Esophagus (tissue), 2 donors: ENCODE results near the gene PDGFC. TPM values are rescaled to one million over a fixed set of nuclear protein-coding genes. Genes with fewer than 3 reads are reported as not detected.

Experiments
- H3K27ac ChIP-seq, 2 donors: one replicate each; pipeline ENCODE4 v1.5.1; 2013; ENCODE audit warnings: low read depth in 2 of 2, mild to moderate bottlenecking in 2 of 2, inconsistent platforms in 1 of 2, low read length in 1 of 2, moderate library complexity in 1 of 2
- H3K27me3 ChIP-seq, 2 donors: one replicate each; pipeline ENCODE4 v1.6.1; 2013; ENCODE audit warnings: low read length in 2 of 2, control low read depth in 1 of 2, mild to moderate bottlenecking in 1 of 2; ENCODE audit not compliant: insufficient read depth in 2 of 2, control insufficient read depth in 1 of 2
- H3K36me3 ChIP-seq, 2 donors: one replicate each; pipeline ENCODE4 v1.6.1; 2013; ENCODE audit warnings: low read length in 1 of 2; ENCODE audit not compliant: control insufficient read depth in 2 of 2, insufficient read depth in 2 of 2
- H3K4me1 ChIP-seq, 2 donors: one replicate each; pipeline ENCODE4 v1.6.1; 2013; ENCODE audit warnings: low read length in 1 of 2; ENCODE audit not compliant: control insufficient read depth in 2 of 2, insufficient read depth in 2 of 2
- H3K4me3 ChIP-seq, 2 donors: one replicate each; pipeline ENCODE4 v1.5.1; 2013; ENCODE audit warnings: low read length in 2 of 2, mild to moderate bottlenecking in 2 of 2, low read depth in 1 of 2, moderate library complexity in 1 of 2
- H3K9me3 ChIP-seq, 2 donors: one replicate each; pipeline ENCODE4 v1.6.1; 2013; ENCODE audit warnings: mild to moderate bottlenecking in 2 of 2, low read depth in 1 of 2, low read length in 1 of 2, moderate library complexity in 1 of 2; ENCODE audit not compliant: control insufficient read depth in 2 of 2, insufficient read depth in 1 of 2
- WGBS, 2 donors: extraction: QIAGEN DNeasy Blood & Tissue Kit; methylation state at CpG; one replicate each; pipeline ENCODE4 v1.1.7; 2013; 5-methylcytosine and 5-hydroxymethylcytosine counted together
- polyA plus RNA-seq, 2 donors: library from polyadenylated mRNA; stranded (reverse); fragments of 200-250 nt; gene quantifications; one replicate each; pipeline ENCODE4 v1.2.3, GENCODE V29; 2013
- donor health status: healthy with polysubstance abuse.
- donor health status: Bipolar disorder and iron deficiency.

Gene PDGFC
- polyA plus RNA-seq, 2 donors, result 0.98 to 2.4 TPM

- no peak overlapping the region for H3K27ac ChIP-seq
Observed at GRCh38 chr4:156775813-156776212, 195.8 kb downstream of the PDGFC start.

GRCh38 chr4:156774422-156774821, 197.2 kb downstream of the PDGFC start:
- Histone ChIP-seq H3K27me3 (no peaks in the 10 kb centered on the region), H3K27ac (no peak overlapping the region), H3K9me3 (no peaks in the 10 kb centered on the region), H3K4me3 (no peak overlapping the region), H3K4me1 (no peaks in the 10 kb centered on the region), H3K36me3 (no peaks in the 10 kb centered on the region)
- WGBS, 2 donors, result 36 to 50% methylated on average over 4 of the region's 4 CpGs

More at GRCh38 chr4:156775813-156776212, 195.8 kb downstream of the PDGFC start:
- H3K9me3 ChIP-seq, result no peaks in the 10 kb centered on the region
- H3K4me3 ChIP-seq, result no peak overlapping the region
- no peaks in the 10 kb centered on the region for H3K4me1 ChIP-seq
- WGBS, 2 donors, result 56 to 65% methylated on average over 1 of the region's 1 CpG
- H3K27me3 ChIP-seq, result no peaks in the 10 kb centered on the region
- H3K36me3 ChIP-seq, result no peaks in the 10 kb centered on the region

- Histone ChIP-seq H3K36me3 (no peaks in the 10 kb centered on the region), H3K4me1 (no peaks in the 10 kb centered on the region), H3K9me3 (no peaks in the 10 kb centered on the region), H3K27ac (no peak overlapping the region), H3K27me3 (no peaks in the 10 kb centered on the region), H3K4me3 (no peak overlapping the region)
- 72 to 78% methylated on average over 4 of the region's 4 CpGs for WGBS, 2 donors
Observed at GRCh38 chr4:156773648-156774357, 197.8 kb downstream of the PDGFC start.

- Histone ChIP-seq H3K36me3 (no peaks in the 10 kb centered on the region), H3K27ac (peak overlapping the region; percentile 22 to 53), H3K4me3 (no peak overlapping the region), H3K4me1 (no peaks in the 10 kb centered on the region), H3K27me3 (no peaks in the 10 kb centered on the region), H3K9me3 (no peaks in the 10 kb centered on the region)
- 12 to 39% methylated on average over 6 of the region's 6 CpGs for WGBS, 2 donors
Observed at GRCh38 chr4:156771171-156771837, 200.3 kb downstream of the PDGFC start.

GRCh38 chr4:156770140-156770539, 201.5 kb downstream of the PDGFC start:
- Histone ChIP-seq H3K4me3 (no peak overlapping the region), H3K4me1 (no peaks in the 10 kb centered on the region), H3K27ac (no peak overlapping the region), H3K36me3 (no peaks in the 10 kb centered on the region), H3K9me3 (no peaks in the 10 kb centered on the region), H3K27me3 (no peaks in the 10 kb centered on the region)
- WGBS, 2 donors, result 41 to 62% methylated on average over 2 of the region's 2 CpGs

- no peaks in the 10 kb centered on the region for H3K36me3 ChIP-seq
- WGBS, 2 donors, result 75% methylated on average over 5 of the region's 5 CpGs
- no peak overlapping the region for H3K4me3 ChIP-seq
- H3K9me3 ChIP-seq, result no peaks in the 10 kb centered on the region
- no peaks in the 10 kb centered on the region for H3K27me3 ChIP-seq
- H3K27ac ChIP-seq, result no peak overlapping the region
- H3K4me1 ChIP-seq, result no peaks in the 10 kb centered on the region
Observed at GRCh38 chr4:156767911-156768415, 203.6 kb downstream of the PDGFC start.

GRCh38 chr4:156766846-156767245, 204.8 kb downstream of the PDGFC start:
- H3K27ac ChIP-seq, result no peak overlapping the region
- no peaks in the 10 kb centered on the region for H3K9me3 ChIP-seq
- 93 to 97% methylated on average over 1 of the region's 1 CpG for WGBS, 2 donors

GRCh38 chr4:156765277-156765676, 206.3 kb downstream of the PDGFC start:
- H3K9me3 ChIP-seq, result no peaks in the 10 kb centered on the region
- H3K27me3 ChIP-seq, result no peaks in the 10 kb centered on the region
- no peaks in the 10 kb centered on the region for H3K4me1 ChIP-seq
- H3K27ac ChIP-seq, result no peak overlapping the region
- no peak overlapping the region for H3K4me3 ChIP-seq
- no peaks in the 10 kb centered on the region for H3K36me3 ChIP-seq
- 69 to 85% methylated on average over 3 of the region's 3 CpGs for WGBS, 2 donors

More at GRCh38 chr4:156766846-156767245, 204.8 kb downstream of the PDGFC start:
- no peaks in the 10 kb centered on the region for H3K27me3 ChIP-seq
- no peaks in the 10 kb centered on the region for H3K4me1 ChIP-seq
- H3K36me3 ChIP-seq, result no peaks in the 10 kb centered on the region
- no peak overlapping the region for H3K4me3 ChIP-seq

GRCh38 chr4:156764846-156765245, 206.8 kb downstream of the PDGFC start:
- 70 to 86% methylated on average over 2 of the region's 2 CpGs for WGBS, 2 donors
- Histone ChIP-seq H3K9me3 (no peaks in the 10 kb centered on the region), H3K36me3 (no peaks in the 10 kb centered on the region), H3K4me1 (no peaks in the 10 kb centered on the region), H3K27me3 (no peaks in the 10 kb centered on the region), H3K4me3 (no peak overlapping the region), H3K27ac (no peak overlapping the region)
